Vagina (tissue), 2 donors: Measurements from ENCODE around the gene SERPINB12.

Source experiments
- POLR2A ChIP-seq, 2 donors: fragments of 450-650 bp; IDR thresholded peaks; one replicate each; pipeline ENCODE4 v1.6.1; 2017; ENCODE audit warnings: antibody characterized with exemption in 2 of 2, mild to moderate bottlenecking in 2 of 2, moderate library complexity in 2 of 2
- POLR2AphosphoS5 ChIP-seq, 2 donors: sonication (generic); formaldehyde crosslinking; IDR thresholded peaks; one replicate each; pipeline ENCODE4 v1.9.0; 2017; ENCODE audit warnings: antibody characterized with exemption in 2 of 2, mild to moderate bottlenecking in 2 of 2, low read depth in 1 of 2; ENCODE audit not compliant: insufficient read depth in 1 of 2
- TF ChIP-seq, protein P1 (sequence below), 3 experiments: fragments of 450-650 bp in 2 of 3; fragments of 200-600 bp in 1 of 3; sonication (generic) in 1 of 3; IDR thresholded peaks; one replicate each; pipeline ENCODE4 v1.5.1; 2017 to 2019; ENCODE audit warnings: antibody characterized with exemption in 3 of 3, mild to moderate bottlenecking in 2 of 3, moderate library complexity in 2 of 3

DNA sequence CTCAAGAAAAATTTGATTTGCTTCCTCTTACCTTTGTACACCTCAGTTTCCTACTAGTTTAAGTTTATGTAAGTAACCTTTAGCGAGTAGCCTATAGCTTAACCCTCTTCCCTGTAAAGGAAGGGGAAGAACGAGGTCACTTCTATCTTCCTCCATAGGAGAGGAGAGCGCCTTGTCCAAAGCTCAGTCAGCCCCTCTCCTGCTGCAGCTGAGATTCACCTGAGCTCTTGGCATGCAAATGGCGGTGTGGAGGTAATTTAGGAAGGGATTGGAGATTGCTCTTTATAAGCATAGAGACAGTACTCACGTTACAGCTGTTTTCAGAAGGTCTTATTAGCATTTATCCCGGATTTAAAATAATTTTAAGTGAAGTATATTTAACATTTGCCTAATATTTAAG is 27.8 kb upstream of the SERPINB12 start:
- TF ChIP-seq, protein P1, sequence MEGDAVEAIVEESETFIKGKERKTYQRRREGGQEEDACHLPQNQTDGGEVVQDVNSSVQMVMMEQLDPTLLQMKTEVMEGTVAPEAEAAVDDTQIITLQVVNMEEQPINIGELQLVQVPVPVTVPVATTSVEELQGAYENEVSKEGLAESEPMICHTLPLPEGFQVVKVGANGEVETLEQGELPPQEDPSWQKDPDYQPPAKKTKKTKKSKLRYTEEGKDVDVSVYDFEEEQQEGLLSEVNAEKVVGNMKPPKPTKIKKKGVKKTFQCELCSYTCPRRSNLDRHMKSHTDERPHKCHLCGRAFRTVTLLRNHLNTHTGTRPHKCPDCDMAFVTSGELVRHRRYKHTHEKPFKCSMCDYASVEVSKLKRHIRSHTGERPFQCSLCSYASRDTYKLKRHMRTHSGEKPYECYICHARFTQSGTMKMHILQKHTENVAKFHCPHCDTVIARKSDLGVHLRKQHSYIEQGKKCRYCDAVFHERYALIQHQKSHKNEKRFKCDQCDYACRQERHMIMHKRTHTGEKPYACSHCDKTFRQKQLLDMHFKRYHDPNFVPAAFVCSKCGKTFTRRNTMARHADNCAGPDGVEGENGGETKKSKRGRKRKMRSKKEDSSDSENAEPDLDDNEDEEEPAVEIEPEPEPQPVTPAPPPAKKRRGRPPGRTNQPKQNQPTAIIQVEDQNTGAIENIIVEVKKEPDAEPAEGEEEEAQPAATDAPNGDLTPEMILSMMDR (IDR thresholded peaks at IDR 0.05), result no peak
- TF ChIP-seq POLR2A (IDR thresholded peaks at IDR 0.05) (no peak), POLR2AphosphoS5 (IDR thresholded peaks at IDR 0.05; ENCODE audit: insufficient read depth in 1 of 2, low read depth in 1 of 2) (no peak)
